WTC11 (cell line): ENCODE results near the gene PHLPP1. TPM values are rescaled to one million over a fixed set of nuclear protein-coding genes. Genes with fewer than 3 reads are reported as not detected.

Experiments
- ATAC-seq: fragments of 200-7000 bp; cut with Tn5 transposase; 2 replicates; pipeline ENCODE4 v1.10.0; 2021; ENCODE audit warnings: mild to moderate bottlenecking, moderate library complexity
- CTCF ChIA-PET: fragments of 300-600 bp; sonication (Branson Sonifier 250); formaldehyde crosslinking; loops from one replicate; lab custom pipeline; 2021; ENCODE audit warnings: antibody characterized with exemption; lab: Charles Lee
- POLR2A ChIA-PET: fragments of 350-600 bp; sonication (Branson Sonifier 250); formaldehyde crosslinking; loops from one replicate; lab custom pipeline; 2021; ENCODE audit warnings: antibody characterized with exemption; lab: Charles Lee
- DNase-seq: peaks from one replicate; pipeline ENCODE4 v3.0.0; 2021; ENCODE audit warnings: low spot score
- H3K27ac Mint-ChIP-seq: 2 replicates; pipeline ENCODE4 v1.8.0; 2021; ENCODE audit warnings: mixed read lengths
- H3K27me3 Mint-ChIP-seq: 2 replicates; pipeline ENCODE4 v1.8.0; 2021; ENCODE audit warnings: low read depth, mild to moderate bottlenecking, moderate library complexity, mixed read lengths
- H3K36me3 Mint-ChIP-seq: 2 replicates; pipeline ENCODE4 v1.8.0; 2021; ENCODE audit warnings: mixed read lengths
- H3K4me1 Mint-ChIP-seq: 2 replicates; pipeline ENCODE4 v1.8.0; 2022; ENCODE audit warnings: mixed read lengths
- H3K4me3 Mint-ChIP-seq: 2 replicates; pipeline ENCODE4 v1.8.0; 2021; ENCODE audit warnings: mild to moderate bottlenecking, moderate library complexity, mixed read lengths
- H3K9me3 Mint-ChIP-seq: 2 replicates; pipeline ENCODE4 v1.8.0; 2021; ENCODE audit warnings: mixed read lengths
- ATF1 ChIP-seq: sonication (generic); formaldehyde crosslinking; IDR thresholded peaks from 2 replicates; pipeline ENCODE4 v1.8.1; 2023; ENCODE audit warnings: mild to moderate bottlenecking, moderate library complexity, missing genetic modification reagents
- ATF3 ChIP-seq: sonication (generic); formaldehyde crosslinking; conservative IDR thresholded peaks from 2 replicates; pipeline ENCODE4 v1.8.1; 2022; ENCODE audit warnings: mild to moderate bottlenecking, missing genetic modification reagents
- CDX4 ChIP-seq: fragments of 250-450 bp; sonication (Bioruptor Pico); IDR thresholded peaks from 2 replicates; pipeline ENCODE4 v1.9.0; 2021; ENCODE audit warnings: moderate library complexity, mild to moderate bottlenecking, inconsistent platforms, borderline replicate concordance
- CTCF ChIP-seq: fragments of 200-600 bp; IDR thresholded peaks from 2 replicates; pipeline ENCODE4 v1.8.0; 2022; ENCODE audit warnings: antibody characterized with exemption
- EMX1 ChIP-seq: fragments of 250-450 bp; sonication (Bioruptor Pico); IDR thresholded peaks from 2 replicates; pipeline ENCODE4 v1.8.0; 2021; ENCODE audit warnings: mild to moderate bottlenecking
- ERG ChIP-seq: fragments of 250-450 bp; sonication (Bioruptor Pico); IDR thresholded peaks from 2 replicates; pipeline ENCODE4 v1.8.0; 2021; ENCODE audit warnings: mild to moderate bottlenecking
- FOXJ3 ChIP-seq: sonication (generic); formaldehyde crosslinking; IDR thresholded peaks from 2 replicates; pipeline ENCODE4 v1.9.0; 2021; ENCODE audit warnings: missing genetic modification reagents, mild to moderate bottlenecking, borderline replicate concordance
- FOXK1 ChIP-seq: sonication (generic); formaldehyde crosslinking; IDR thresholded peaks from 2 replicates; pipeline ENCODE4 v1.8.0; 2022; ENCODE audit warnings: mild to moderate bottlenecking, moderate library complexity, missing genetic modification reagents
- FOXP1 ChIP-seq: sonication (generic); formaldehyde crosslinking; IDR thresholded peaks from 2 replicates; pipeline ENCODE4 v1.8.0; 2022; ENCODE audit warnings: missing genetic modification reagents, mild to moderate bottlenecking, moderate library complexity, borderline replicate concordance
- FOXP4 ChIP-seq: sonication (generic); formaldehyde crosslinking; IDR thresholded peaks from 2 replicates; pipeline ENCODE4 v1.8.0; 2022; ENCODE audit warnings: mild to moderate bottlenecking, missing genetic modification reagents
- IRF1 ChIP-seq: sonication (generic); formaldehyde crosslinking; IDR thresholded peaks from 2 replicates; pipeline ENCODE4 v1.8.0; 2023; ENCODE audit warnings: missing genetic modification reagents
- NFE2L1 ChIP-seq: sonication (generic); formaldehyde crosslinking; IDR thresholded peaks from 2 replicates; pipeline ENCODE4 v1.8.1; 2023; ENCODE audit warnings: missing genetic modification reagents
- SMAD4 ChIP-seq: sonication (generic); formaldehyde crosslinking; IDR thresholded peaks from 2 replicates; pipeline ENCODE4 v1.8.0; 2022; ENCODE audit warnings: mild to moderate bottlenecking, missing genetic modification reagents
- SOX15 ChIP-seq: fragments of 250-450 bp; sonication (Bioruptor Pico); IDR thresholded peaks from 2 replicates; pipeline ENCODE4 v1.9.0; 2021; ENCODE audit warnings: mild to moderate bottlenecking
- SP1 ChIP-seq: sonication (generic); formaldehyde crosslinking; conservative IDR thresholded peaks from 2 replicates; pipeline ENCODE4 v1.8.1; 2022; ENCODE audit warnings: missing genetic modification reagents
- USF1 ChIP-seq: sonication (generic); formaldehyde crosslinking; IDR thresholded peaks from 2 replicates; pipeline ENCODE4 v1.8.0; 2022; ENCODE audit warnings: mild to moderate bottlenecking, missing genetic modification reagents
- ZBTB21 ChIP-seq: sonication (generic); formaldehyde crosslinking; IDR thresholded peaks from 2 replicates; pipeline ENCODE4 v1.8.1; 2023; ENCODE audit warnings: mild to moderate bottlenecking, missing genetic modification reagents, borderline replicate concordance
- ZMAT4 ChIP-seq: fragments of 250-450 bp; sonication (Bioruptor Pico); IDR thresholded peaks from 2 replicates; pipeline ENCODE4 v1.9.0; 2021; ENCODE audit warnings: mild to moderate bottlenecking
- ZNF121 ChIP-seq: sonication (generic); formaldehyde crosslinking; IDR thresholded peaks from 2 replicates; pipeline ENCODE4 v1.8.0; 2023; ENCODE audit warnings: missing genetic modification reagents
- ZNF232 ChIP-seq: sonication (generic); formaldehyde crosslinking; IDR thresholded peaks from 2 replicates; pipeline ENCODE4 v1.8.0; 2022; ENCODE audit warnings: mild to moderate bottlenecking, missing genetic modification reagents
- ZNF423 ChIP-seq: fragments of 250-450 bp; sonication (Bioruptor Pico); IDR thresholded peaks from 2 replicates; pipeline ENCODE4 v2.1.2; 2022; ENCODE audit warnings: mild to moderate bottlenecking, moderate library complexity
- total RNA-seq: library from RNA; stranded (reverse); gene quantifications from 3 replicates; pipeline ENCODE4 v1.2.3, GENCODE V29; 2021

PHLPP1 gene
- total RNA-seq, 1 experiment from 2014 or later, result 52.0 TPM

- no peak for TF ChIP-seq SOX15 (CRISPR knock-in tag)
- no peak for TF ChIP-seq CTCF
These were observed 142.1 kb downstream of the PHLPP1 start (continued) for GRCh38 chr18:62857263-62857976.

- H3K4me1 Mint-ChIP-seq, result peaks cover 33% of the 10 kb centered on the region
- H3K9me3 Mint-ChIP-seq, result no peaks in the 10 kb centered on the region
- TF ChIP-seq ATF3 (CRISPR knock-in tag), result no peak
- TF ChIP-seq NFE2L1 (CRISPR knock-in tag), result no peak
- no peak for TF ChIP-seq FOXP1 (CRISPR knock-in tag)
- no peak for TF ChIP-seq ERG (CRISPR knock-in tag)
- TF ChIP-seq FOXP4, result no peak
- no peak for TF ChIP-seq ZNF121
- no peak for TF ChIP-seq CDX4
- TF ChIP-seq FOXK1, result no peak
- no peak for TF ChIP-seq SMAD4 (CRISPR knock-in tag)
- no peak for TF ChIP-seq SP1
- no peak for TF ChIP-seq EMX1
- no peak for TF ChIP-seq ZNF232 (CRISPR knock-in tag)
- TF ChIP-seq ATF1 (CRISPR knock-in tag), result no peak
- no peak for TF ChIP-seq ZBTB21 (CRISPR knock-in tag)
- no peak for TF ChIP-seq FOXJ3 (CRISPR knock-in tag)
- H3K4me3 Mint-ChIP-seq, result no peak overlapping the region
- peaks cover 8% of the 10 kb centered on the region for H3K36me3 Mint-ChIP-seq
- peak overlapping the region; percentile 43; the same call in 1 of the 2 replicates for H3K27ac Mint-ChIP-seq
- ATAC-seq (no peak), DNase-seq (no peak)
- no peaks in the 10 kb centered on the region for H3K27me3 Mint-ChIP-seq
- CTCF ChIA-PET, result no interaction called here
- POLR2A ChIA-PET, result interaction anchor here (0.5 kb wide), 1 partner anchor 182 kb away, joined by 3 read pairs; no protein-coding TSS in a partner anchor
These were observed 144.7 kb downstream of the PHLPP1 start for GRCh38 chr18:62860062-62860461.

GRCh38 chr18:62862466-62862865 lies 147.1 kb downstream of the PHLPP1 start:
- TF ChIP-seq FOXP4 (no peak), ZMAT4 (CRISPR knock-in tag) (no peak), IRF1 (CRISPR knock-in tag) (no peak), ZNF423 (CRISPR knock-in tag) (no peak), USF1 (no peak)
- H3K27me3 Mint-ChIP-seq, result no peaks in the 10 kb centered on the region
- H3K4me1 Mint-ChIP-seq, result peaks cover 16% of the 10 kb centered on the region
- ChIA-PET POLR2A (no interaction called here), CTCF (no interaction called here)
- H3K4me3 Mint-ChIP-seq, result no peak overlapping the region
- no peak for ATAC-seq
- no peak overlapping the region; the same call in 1 of the 2 replicates for H3K27ac Mint-ChIP-seq
- H3K36me3 Mint-ChIP-seq, result peaks cover 8% of the 10 kb centered on the region
- no peaks in the 10 kb centered on the region for H3K9me3 Mint-ChIP-seq
- no peak for DNase-seq
